Hematopoietic multipotent progenitor cell (in vitro differentiated cells): Measurements from ENCODE around the gene SLC13A2. TPM values are rescaled to one million over a fixed set of nuclear protein-coding genes. Genes with fewer than 3 reads are reported as not detected.

ENCODE experiments used
- DNase-seq, 3 donors: peaks; one replicate each; pipeline ENCODE4 v3.0.0-alpha.2; 2011 to 2015; ENCODE audit warnings: low read depth in 2 of 3, low spot score in 2 of 3
- total RNA-seq: library from RNA; depleted of rRNA; stranded (reverse); fragments of >200 nt; gene quantifications from one replicate; pipeline ENCODE4 v1.2.3, GENCODE V29; 2012

Gene SLC13A2
- total RNA-seq, 1 donor, result not detected

DNA sequence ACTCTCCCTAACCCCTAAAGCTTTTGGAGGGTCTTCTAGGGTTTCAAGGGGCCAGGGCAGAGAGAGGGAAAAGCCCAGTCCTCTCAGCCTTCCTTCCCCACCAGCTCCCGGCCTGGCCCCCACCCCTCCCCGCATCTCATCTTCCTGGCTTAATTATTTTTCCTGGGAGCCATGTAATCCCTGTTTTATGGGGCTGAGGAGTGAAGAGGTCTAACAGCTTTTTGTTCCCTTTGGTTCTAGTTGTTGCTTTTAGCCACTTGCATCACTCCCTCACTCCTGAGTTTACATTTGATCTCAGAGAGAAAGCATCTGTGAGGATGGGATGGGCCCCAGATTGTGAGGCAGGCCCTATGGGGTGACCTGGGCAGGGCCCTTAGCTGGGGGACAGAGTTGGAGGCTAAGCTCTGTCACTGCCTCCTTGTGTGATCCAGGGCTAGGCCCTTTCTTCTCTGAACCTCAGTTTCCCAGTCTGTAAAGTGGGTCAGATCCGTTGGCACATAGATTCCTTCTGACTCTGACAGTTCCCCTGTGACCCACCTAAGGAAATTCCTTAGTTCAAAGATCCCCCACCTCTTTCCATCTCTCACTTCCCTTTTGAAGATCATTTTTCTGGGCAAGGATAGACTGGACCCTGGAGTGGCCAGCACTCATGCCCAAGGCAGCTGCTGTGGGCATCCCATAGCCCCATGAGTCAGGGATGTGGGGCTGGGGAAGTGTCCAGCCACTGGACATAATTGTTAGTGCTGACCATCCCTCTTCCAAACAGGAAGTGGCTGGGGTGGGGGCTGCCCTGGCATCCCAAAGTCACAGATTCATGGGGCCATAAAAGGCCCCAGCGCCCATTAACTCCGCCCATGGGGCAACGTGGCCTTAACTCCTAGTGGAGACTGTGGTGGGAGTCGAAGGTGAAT, 58.9 kb downstream of the SLC13A2 start:
- no peak for DNase-seq

DNA sequence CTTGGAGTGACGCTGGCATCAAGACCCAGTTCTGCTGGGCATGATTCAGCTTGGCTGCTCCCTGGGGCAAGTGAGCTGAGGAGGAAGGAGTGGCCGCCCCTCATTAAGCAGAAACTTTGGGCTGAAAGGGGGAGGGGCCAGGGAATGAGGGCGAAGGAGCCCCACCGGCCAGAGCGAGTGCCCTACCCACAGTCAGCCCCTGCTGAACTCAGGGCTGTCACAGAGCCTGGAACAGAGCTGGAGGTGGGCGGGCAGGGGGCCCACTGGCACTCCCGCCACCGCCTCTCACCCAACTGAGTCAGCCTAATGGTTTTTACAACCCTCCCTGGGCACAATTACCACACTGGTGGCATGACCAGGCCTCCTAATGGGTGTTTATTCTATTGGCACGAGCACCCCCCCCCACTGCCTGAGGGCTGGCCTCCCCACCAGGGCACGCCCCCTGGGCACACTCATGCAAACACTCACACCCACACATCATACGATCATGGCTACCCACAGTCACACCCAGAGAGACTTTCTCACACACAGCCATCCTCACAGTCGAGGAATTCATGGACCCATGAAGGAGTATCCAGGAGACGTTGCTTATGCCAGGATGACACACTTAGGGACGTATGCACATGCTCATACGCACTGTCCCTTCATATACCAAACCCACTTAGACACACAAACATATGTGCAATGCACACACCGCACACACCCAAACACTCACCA, 59.8 kb downstream of the SLC13A2 start:
- no peak for DNase-seq

DNA sequence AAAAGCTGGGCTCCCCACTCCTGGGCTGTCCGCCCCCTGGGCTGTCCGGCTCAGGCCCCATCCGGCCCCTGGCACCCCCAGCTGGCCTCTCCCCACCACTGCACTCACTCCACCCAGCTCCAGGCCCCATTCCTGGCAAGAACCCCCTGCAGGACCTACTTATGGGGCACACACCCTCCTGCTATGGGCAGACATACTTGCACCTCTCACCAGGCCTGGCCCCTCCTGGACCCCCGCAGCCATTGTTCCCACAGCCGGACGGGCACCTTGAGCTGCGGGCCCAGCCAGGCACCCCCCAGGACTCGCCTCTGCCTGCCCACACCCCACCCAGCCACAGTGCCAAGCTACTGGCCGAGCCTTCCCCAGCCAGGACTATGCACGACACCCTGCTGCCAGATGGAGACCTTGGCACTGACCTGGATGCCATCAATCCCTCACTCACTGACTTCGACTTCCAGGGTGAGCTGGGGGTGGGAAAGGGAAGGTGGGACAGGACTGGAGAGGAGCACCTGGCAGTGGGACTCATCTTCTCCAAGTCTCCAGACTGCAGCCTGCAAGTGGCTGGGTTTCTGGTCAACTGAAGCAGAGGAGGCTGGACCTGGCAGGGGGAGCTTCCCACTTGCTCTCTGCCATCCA, 61.4 kb downstream of the SLC13A2 start:
- no peak for DNase-seq

DNA sequence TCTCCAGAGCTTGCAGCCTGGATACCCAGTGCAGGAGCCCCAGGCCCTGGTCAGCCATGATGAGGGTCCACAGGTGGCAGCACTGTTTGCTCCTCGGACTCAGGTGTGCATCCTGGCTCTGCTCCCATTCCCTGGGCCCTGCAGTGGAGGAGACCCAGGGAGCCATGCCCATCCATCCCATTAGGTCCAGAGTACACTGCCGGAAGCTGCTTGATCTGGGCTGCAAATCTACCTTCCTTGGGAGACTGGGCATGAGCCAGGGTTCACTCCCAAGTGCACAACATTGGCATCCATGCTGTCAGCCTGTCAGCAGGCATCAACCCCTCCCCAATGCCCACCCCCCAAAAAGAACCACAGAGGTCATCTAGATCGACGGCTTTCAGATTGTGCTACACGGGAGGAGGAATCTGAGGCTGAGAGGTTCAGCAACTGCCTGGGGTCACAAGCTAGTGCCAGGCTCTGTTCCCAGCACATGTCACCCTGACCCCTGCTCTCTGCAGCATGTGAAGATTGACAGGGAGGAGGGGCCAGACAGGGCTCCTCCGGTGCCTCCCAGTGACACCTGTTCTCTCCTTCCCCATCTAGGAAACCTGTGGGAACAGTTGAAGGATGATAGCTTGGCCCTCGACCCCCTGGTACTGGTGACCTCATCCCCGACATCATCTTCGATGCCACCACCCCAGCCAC, 63.2 kb downstream of the SLC13A2 start:
- no peak for DNase-seq

DNA sequence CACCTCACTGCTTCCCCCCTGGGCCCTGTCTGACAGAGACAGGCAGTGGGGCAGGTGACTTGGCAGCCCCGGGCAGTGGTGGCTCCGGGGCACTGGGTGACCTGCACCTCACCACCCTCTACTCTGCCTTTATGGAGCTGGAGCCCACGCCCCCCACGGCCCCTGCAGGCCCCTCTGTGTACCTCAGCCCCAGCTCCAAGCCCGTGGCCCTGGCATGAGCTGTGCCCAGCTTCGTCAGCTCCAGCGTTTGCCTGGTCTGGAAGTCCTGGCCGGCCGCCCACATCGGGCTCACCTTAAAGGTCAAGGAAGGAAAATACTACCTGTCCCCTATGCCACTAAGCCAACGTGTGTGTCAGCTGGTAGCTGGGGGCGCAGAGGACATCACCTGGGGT, 63.8 kb downstream of the SLC13A2 start:
- DNase-seq, result no peak

DNA sequence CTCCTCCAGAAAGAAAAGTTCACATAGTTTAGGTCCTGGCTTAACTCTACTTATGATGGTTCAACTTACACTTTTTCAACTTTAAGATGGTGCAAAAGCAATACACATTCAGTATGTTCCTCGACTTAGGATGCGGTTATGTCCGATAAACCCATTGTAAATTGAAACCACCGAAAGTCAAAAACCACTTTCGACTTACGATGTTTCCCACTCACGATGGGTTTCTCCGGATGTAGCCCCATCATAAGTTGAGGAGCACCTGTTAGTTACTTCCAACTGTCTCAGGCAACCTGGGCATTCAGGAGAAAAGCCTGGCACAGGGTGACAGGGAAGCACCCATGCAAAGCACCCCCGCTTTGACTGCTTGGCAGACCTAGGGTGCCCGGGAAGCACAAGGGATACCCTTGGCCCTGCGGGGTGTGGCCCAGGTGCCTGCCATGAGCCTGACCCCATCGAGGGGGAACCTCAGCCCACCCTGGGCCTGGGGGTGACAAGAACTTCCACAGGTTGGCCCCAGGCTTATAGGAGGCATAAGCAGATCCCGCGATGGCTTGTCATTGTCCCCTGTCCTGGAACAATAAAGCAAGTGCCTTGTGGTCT, 65.0 kb downstream of the SLC13A2 start:
- no peak for DNase-seq

DNA sequence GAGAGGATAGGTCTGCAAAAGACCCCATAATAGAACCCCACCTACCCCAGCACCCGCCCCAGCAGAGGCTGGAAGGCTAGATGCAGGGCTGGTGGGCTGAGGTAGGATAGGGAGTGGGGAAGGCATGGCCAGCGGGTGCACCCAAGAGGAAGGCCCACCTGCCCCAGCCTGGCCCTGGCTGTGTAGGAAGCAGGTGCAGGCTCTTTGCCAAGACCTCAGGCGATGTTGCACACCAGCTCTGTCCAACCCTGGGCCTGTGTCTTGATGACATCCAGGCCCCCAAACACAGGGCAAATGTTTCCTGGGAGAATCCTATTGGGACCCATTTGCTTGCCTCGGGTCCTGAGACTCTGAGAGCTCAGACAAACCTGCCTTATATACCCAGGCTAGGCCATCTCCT, 66.8 kb downstream of the SLC13A2 start:
- DNase-seq, result no peak

DNA sequence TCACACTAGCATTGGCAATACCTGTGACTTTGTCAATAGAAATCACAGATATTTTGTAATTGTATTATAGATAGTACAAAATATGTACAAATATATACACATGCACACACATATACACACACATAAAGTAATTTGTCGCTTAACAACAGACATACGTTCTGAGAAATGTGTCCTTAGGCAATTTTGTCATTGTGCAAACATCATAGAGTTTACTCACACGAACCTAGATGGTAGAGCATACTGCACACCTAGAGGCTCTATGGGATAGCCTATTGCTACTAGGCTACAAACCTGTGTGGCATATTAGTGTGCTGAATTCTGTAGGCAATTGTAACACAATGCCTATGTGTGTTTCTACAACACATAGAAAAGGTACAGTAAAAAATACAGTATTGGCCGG, 68.0 kb downstream of the SLC13A2 start:
- no peak for DNase-seq

DNA sequence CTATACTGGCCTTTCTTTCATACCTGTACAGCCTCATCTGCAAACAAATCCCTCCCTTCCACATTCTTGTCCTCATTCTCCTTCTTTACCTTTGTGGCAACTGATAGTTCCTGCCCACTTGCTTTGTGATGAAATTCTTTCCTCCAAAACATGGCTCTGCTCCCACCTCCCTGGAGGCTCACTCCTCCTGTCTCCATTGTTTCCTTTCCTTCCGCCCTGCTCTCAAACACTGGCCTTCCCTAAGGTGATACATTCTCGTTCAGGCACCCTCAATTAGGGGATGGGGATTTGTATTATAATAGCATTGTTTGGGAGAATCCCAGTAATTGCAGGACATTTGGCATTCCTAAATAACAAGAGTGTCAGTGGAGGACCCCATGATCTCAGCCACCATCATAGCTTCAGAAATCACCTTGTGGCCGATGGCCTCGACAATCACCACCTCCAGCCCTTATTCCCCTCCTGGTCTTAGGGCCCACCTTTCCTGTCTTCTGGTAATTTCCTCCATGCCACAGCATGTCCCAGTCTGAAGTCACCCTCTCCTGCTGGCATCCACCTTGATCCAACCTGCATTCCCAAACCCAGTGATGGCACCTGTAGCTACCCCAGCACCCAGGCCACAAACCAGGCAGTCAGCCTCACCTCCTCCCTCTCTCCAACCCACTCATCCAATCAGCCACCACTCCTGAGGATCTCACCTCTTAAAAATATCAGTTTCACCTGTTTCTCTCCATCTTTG, 71.1 kb downstream of the SLC13A2 start:
- DNase-seq, result no peak

DNA sequence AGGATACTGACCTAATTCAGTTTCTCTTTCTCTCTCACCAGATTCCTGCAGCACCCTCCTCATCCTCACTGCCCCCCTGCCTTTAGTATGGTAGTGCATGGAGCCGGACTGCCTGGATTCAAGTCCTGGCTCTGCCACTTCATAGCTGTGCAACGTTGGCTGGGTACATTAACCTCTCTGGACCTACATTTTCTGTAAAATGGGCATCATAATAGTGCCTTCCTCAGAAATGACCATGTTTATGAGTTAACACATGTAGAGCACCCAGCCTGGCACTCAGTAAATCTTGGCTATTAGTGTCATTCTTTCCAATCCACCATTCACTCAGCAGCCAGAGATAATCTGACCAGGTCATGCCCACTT, 71.7 kb downstream of the SLC13A2 start:
- DNase-seq, result no peak

DNA sequence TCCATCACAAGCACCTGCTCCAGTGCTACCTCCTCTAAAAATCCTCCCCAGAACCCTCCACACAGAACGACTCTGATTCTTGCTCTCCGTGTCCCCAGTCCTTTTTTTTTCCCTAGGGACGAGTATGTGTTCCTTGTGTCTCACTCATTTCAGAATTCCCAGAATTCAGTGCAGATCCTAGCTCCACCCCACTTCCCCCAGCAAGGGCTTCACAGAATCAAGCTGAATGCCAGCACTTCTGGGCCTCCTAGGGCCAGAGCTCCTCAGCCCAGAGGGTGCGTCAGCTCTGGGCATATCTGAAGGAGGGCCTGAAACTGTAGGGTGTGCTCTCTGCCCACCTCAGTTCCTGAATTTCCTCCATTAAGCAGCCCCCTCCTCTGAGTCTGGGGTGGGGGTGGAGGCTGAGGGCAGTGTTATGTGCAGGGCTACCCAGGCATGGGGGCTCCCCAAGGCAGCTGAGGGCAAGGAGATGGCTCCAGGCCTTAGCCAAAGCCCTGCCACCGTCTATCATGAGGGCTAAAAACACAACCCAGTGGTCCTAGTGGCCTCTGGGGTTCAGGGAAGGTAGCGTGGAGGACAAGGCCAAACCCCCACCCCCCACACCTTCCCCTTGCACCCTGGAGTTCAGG, 72.5 kb downstream of the SLC13A2 start:
- DNase-seq, result no peak

DNA sequence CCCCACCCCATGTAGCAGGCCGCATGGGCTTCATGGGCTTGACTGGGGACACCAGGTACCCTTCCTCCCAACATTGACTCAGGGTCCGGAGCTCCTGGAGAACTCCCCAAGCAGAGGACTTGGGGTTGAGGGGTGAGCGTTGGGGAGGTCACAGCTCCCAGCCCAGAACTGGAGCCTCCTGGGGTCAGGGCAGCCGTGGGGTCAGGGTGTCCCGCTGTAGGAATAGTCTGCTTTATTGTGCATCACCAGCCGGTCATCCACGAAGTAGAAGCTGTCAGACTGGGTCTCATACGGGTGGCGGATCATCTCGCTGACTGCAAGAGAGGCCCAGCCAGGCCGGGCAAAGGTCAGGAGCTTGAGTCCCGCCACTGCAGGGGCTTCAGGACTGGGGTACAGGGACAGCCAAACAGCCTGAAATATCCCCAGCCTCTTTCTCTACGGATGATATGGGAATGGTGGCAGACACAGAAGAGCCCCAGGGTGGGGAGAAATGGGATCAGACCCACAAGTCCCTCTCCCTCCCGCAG, 73.7 kb downstream of the SLC13A2 start:
- no peak for DNase-seq

Other genes with a start within 250 kb of the SLC13A2 start
- 17.8 TPM for gene TMEM97, start 154.4 kb upstream of the SLC13A2 start, total RNA-seq
- 17.5 TPM for gene IFT20, start 138.2 kb upstream of the SLC13A2 start, total RNA-seq
- 22.4 TPM for gene TNFAIP1, start 137.9 kb upstream of the SLC13A2 start, total RNA-seq
- gene POLDIP2, start 116.1 kb upstream of the SLC13A2 start, total RNA-seq, result 68.1 TPM
- gene SEBOX, start 108.4 kb upstream of the SLC13A2 start, total RNA-seq, result not detected
- not detected for gene VTN, start 103.3 kb upstream of the SLC13A2 start, total RNA-seq
- 32.3 TPM for gene SARM1, start 102.0 kb upstream of the SLC13A2 start, total RNA-seq
- gene SLC46A1, start 67.4 kb upstream of the SLC13A2 start, total RNA-seq, result 3.5 TPM
- not detected for gene FOXN1, start 32.7 kb downstream of the SLC13A2 start, total RNA-seq
- 12.1 TPM for gene UNC119, start 79.0 kb downstream of the SLC13A2 start, total RNA-seq
- 71.6 TPM for gene PIGS, start 97.9 kb downstream of the SLC13A2 start, total RNA-seq
- gene ALDOC, start 103.3 kb downstream of the SLC13A2 start, total RNA-seq, result 55.5 TPM
- 6.2 TPM for gene SPAG5, start 125.4 kb downstream of the SLC13A2 start, total RNA-seq
- gene RSKR, start 140.5 kb downstream of the SLC13A2 start, total RNA-seq, result 8.1 TPM
- 142 TPM for gene BLTP2, start 171.5 kb downstream of the SLC13A2 start, total RNA-seq
- gene SDF2, start 188.3 kb downstream of the SLC13A2 start, total RNA-seq, result 56.3 TPM
- gene SUPT6H, start 188.6 kb downstream of the SLC13A2 start, total RNA-seq, result 61.9 TPM
- gene PROCA1, start 238.2 kb downstream of the SLC13A2 start, total RNA-seq, result 3.5 TPM
- gene RAB34, start 244.2 kb downstream of the SLC13A2 start, total RNA-seq, result 160 TPM
- gene RPL23A, start 246.3 kb downstream of the SLC13A2 start, total RNA-seq, result 745 TPM